OCI-M2 (cell line): ENCODE results near the gene SLAMF6.

ENCODE experiments used
- DNase-seq: peaks from one replicate; lab custom pipeline; 2025; ENCODE audit not compliant: unreplicated experiment; lab: John Stamatoyannopoulos, UW

Gene SLAMF6

GRCh38 chr1:160437432-160438316 is 85.4 kb downstream of the SLAMF6 start:
- no peak for DNase-seq

DNA sequence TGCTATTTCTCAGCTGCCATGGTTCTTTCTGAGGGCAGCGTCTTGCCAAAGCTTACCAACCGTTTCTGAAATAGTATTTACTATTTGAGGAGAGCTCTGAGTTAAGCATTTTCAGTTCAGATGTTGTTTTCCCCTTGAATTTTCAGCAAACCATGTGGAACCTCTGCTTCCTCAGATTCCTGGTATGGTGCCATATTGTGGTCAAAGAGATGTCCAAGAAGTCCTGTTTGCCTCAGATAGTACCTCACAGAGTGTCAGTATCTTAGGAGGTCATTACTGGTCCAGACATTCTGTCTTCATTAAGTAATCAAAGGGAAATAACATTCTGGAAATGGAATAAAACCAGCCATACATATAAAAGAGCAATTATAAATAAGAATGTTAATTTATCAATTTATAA is 86.1 kb downstream of the SLAMF6 start:
- DNase-seq = no peak
